ENCODE results near the gene PDP2.
"Not testable (repeated sequence)": the region's sequence is repeated elsewhere in the genome, so short reads cannot be mapped to it uniquely, and the experiment has no call there.

The PDP2 gene

GRCh38 chr16:66853261-66854139 is 26.8 kb upstream of the PDP2 start:
- no peak for FAIRE-seq

DNA sequence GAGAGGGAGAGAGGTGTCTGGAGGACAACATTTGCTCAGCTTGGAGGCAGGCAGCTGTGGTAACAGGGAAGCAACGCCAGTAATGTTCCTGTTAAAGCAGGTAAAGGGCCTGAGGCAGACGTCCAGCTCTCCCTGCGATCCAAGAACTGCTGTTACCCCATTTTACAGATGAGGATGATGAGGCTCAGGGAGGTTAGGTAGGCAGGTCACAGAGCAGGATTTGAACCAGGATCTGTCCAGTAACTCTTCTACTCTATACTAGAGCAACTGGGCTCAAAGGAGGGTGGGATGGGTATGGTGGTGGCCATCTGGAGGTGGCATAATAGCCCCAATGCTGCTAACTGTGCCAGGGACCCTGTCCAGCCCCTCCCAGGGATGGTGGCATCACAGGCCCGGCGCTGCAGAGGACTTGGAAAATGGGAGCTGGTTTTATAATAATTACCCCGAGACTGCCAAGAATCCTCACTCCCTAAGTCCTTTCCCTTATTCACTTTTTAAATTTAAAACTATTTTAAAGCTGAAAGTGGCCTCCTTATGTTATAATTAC is 24.1 kb upstream of the PDP2 start:
- no peak for FAIRE-seq

- no peak for FAIRE-seq
Observed at GRCh38 chr16:66856801-66857200, 23.5 kb upstream of the PDP2 start.

DNA sequence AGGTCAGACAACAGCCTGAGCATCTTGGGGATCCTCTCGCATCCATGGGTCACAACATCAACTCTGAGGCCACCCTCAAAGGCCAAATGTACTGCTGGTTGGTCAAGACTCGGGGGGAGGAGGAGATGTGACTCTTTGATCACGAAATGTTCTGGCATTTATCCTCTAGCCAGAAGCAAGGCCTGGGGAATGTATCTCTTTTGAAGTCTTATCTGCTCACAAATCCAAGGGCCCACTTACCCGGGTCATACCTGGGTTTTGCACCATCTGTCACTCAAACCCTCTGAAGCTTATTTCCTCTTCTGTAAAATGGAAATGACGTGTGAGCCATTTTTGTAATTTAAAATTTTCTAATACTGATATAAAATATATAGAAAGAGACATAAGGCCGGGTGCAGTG is 22.9 kb upstream of the PDP2 start:
- FAIRE-seq: no peak

DNA sequence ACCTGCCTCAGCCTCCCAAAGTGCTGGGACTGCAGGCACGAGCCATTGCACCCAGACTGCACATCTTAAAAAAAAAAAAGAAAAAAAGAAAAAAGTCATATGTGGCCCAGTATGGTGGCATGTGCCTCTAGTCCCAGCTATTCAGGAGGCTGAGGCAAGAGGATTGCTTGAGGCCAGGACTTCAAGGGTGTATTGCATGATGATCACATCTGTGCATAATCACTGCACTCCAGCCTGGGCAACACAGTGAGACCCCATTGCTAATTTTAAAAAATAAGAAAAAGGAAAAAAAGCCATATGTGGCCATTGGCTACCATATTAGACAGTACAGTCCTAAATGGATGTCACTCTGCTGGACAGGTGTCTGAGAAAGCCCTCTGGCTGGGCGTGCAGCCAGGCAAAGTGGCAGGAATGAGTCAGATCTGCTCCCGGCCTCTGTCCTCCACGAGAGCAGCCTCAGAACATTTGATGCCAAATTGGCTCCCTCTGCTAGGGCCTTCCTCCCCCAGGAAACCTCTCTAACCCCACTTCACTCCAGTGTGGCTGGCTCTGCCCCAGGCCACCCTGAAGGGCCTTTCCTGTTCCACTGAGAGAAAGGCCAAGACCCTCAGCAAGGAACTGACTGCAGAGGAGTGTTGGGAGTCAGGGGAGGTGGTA is 21.4 kb upstream of the PDP2 start:
- FAIRE-seq: no peak

DNA sequence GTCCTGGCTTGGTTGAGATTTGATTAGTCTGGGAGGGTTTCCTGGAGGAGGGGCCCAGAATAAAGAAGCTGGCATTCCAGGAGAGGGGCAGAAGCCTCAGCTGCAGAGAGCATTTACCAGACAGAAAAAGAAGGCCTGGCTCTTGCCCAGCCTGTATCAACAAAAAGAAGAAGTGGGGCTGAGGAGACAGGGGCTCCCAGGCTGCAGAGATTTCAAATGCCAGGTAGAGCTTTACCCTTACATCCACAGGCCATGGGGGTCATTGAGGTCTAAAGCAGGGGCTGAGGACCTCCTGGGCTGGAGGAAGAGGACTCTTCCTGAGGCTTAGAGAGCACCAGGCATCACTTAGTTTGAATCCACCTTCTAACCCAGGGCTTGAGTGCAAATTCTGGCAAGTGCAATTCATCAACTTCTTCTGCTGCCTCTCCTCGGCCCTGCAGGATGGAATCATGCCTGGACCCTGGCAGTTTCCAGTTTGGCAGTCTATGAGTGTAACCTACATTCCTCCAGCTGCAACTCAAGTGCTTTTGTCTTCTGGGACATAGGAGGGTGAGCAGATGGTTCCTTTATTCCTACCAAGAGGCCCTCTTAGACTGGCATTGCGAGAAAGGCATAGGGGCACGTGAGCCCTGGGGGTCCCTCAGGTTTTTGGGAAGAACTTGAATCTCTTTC is 20.8 kb upstream of the PDP2 start:
- FAIRE-seq: no peak

GRCh38 chr16:66862023-66862520 is 18.2 kb upstream of the PDP2 start:
- FAIRE-seq: no peak

DNA sequence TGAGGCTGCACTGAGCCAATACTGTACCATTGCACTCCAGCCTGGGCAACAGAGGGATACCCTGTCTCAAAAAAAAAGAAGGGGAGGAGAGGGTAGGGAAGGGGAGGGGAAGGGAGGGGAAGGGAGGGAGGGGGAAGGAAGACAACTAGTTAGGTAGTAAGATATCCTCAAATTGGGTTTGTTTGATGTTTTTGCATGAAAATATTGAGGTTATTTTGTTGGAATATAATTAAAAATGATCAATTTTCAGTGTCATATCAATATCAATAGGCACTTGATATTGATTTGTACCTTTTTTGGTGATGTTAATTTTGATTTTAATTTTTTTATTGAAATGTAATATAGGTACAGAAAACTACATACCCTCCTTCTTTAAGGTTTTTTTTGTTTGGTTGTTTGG is 16.6 kb upstream of the PDP2 start:
- no peak for FAIRE-seq

- FAIRE-seq: no peak
Observed at GRCh38 chr16:66869424-66869823, 10.9 kb upstream of the PDP2 start.

DNA sequence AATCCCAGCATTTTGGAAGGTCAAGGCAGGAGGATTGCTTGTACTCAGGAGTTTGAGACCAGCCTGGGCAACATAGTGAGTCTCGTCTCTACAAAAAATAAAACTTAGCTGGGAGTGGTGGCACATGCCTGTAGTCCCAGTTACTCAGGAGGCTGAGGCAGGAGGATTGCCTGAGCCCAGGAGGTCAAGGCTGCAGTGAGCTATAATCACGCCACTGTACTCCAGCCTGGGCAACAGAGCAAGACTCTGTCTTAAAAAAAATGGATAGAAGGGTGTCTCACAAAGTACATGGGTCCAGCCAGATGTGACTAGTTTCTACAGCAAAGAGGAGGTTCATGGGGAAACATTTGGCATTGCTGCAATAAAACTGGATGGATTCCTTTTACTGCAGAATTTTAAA is 9.0 kb upstream of the PDP2 start:
- FAIRE-seq: not testable (repeated sequence)

DNA sequence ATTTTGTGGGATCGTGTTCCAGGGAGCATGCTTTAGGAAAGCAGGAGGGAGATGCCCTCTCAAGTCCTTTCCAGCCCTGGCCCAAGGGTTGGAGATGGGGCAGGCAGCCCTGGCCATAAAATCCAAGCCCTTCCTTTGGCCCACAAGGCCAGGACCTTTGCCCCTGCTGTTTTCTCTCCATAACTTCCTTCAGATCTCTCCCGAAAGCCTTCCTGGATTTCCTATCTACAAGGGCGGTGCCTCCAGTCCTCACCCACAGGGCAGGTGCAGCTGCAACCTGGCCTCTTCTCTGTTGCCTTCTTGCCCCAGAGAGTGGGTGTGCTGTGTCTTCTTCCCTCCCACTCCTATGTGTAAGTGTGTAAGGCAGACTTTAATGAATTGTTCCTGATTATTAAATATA is 8.5 kb upstream of the PDP2 start:
- no peak for FAIRE-seq

- no peak for FAIRE-seq
Observed at GRCh38 chr16:66872559-66872942, 7.8 kb upstream of the PDP2 start.

- peak; percentile 15 for FAIRE-seq
Observed at GRCh38 chr16:66872943-66873684, 7.2 kb upstream of the PDP2 start.

- FAIRE-seq: no peak
Observed at GRCh38 chr16:66873685-66874055, 6.6 kb upstream of the PDP2 start.

DNA sequence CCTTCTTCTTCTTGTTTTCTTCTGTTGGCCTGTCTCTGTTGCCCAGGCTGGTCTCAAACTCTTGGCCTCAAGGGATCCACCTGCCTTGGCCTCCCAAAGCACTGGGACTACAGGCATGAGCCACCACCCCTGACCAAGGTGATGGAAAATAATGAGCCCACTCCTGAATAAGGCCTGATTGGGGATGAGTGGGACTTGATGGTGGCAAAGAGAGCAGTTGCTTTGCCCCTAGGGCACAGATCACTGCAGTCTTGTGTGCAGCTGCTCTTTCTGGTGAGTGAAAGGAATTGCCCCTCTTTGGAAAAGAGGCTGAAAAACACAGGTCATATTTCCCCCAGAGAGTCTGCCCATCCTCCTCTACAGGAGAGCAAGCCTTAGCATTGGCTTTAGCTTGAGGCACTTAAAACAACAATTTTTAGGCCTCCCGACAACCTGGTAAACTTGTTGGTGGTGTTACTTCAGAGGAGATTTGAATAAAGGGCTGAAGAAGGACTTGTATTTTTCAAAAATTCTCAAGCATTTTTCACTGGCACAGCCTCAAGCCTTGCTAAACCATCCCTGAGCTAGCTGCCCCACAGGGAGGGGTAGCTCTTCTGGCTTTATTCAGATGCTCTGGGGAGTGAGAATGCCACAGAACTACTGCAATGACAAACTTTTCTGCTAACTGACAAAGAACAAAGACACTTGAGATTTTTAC is 6.1 kb upstream of the PDP2 start:
- FAIRE-seq: no peak

GRCh38 chr16:66878067-66878466 is 2.2 kb upstream of the PDP2 start:
- FAIRE-seq: no peak

GRCh38 chr16:66881014-66881417 is 701 bp downstream of the PDP2 start:
- FAIRE-seq: no peak

GRCh38 chr16:66881560-66881959 is 1.2 kb downstream of the PDP2 start:
- FAIRE-seq: no peak

- FAIRE-seq: no peak
Observed at GRCh38 chr16:66881964-66882508, 1.7 kb downstream of the PDP2 start.

DNA sequence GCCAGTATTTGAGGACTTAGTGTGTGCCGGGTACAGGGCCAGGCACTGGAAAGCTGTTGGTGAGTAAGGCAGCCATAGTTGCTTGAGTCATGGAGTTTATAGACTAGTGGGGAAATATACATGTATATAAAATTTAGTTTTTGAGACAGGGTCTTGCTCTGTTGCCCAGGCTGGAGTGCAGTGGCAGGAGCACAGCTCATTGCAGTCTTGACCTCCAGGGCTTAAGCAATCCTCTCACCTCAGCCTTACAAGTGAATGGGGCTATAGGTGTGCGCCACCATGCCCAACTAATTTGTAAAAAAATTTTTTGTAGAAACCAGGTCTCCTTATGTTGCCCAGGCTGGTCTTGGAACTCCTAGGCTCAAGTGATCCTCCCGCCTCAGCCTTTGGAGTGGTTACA is 2.4 kb downstream of the PDP2 start:
- no peak for FAIRE-seq

DNA sequence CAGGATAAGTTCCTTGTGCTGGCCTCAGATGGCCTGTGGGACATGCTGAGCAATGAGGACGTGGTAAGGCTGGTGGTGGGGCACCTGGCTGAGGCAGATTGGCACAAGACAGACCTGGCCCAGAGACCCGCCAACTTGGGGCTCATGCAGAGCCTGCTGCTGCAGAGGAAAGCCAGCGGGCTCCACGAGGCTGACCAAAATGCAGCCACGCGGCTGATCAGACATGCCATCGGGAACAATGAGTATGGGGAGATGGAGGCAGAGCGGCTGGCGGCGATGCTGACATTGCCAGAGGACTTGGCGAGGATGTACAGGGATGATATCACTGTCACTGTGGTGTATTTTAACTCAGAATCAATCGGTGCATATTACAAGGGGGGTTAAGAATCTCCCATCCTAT is 5.2 kb downstream of the PDP2 start:
- FAIRE-seq: no peak

DNA sequence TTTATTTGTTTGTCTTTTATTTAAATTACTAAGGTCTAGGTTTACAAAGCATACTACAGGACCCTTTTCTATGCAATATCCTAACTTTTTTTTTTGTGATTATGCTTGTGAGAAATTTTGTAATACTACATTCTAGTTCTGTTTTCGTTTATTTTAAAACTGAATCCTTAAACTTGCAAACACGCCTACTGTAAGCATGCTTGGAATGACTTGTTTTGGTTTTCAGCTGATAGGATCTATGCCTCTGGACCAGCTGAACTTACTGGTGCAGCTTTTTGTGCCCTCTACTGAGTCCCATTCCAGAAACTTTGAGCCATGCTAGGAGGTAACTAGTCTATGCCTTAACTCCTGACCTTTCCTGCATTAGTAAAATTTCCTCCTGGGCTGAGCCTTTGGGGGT is 6.0 kb downstream of the PDP2 start:
- no peak for FAIRE-seq

Data from endometrium (tissue), 2 donors.